Adrenal gland (tissue), 12 donors: ENCODE measurements around the gene CCDC192. TPM values are rescaled to one million over a fixed set of nuclear protein-coding genes. Genes with fewer than 3 reads are reported as not detected.

ENCODE experiments used
- DNase-seq, 7 donors: peaks; one replicate each; pipeline ENCODE4 v3.0.0-alpha.2; 2019 to 2020
- H3K27ac ChIP-seq, 5 donors: fragments of 200-600 bp; sonication (generic) in 4 of 5; 1 replicate in 3 of 5; 2 replicates in 2 of 5; pipeline versions ENCODE4 v1.5.1 to v1.8.0; 2016 to 2020; ENCODE audit warnings: mild to moderate bottlenecking in 1 of 5
- H3K27me3 ChIP-seq: fragments of 200-600 bp; 2 replicates; pipeline ENCODE4 v1.8.0; 2021
- H3K36me3 ChIP-seq, 2 donors: fragments of 200-600 bp; replicated peaks in 1 of 2; 1 replicate in 1 of 2; 2 replicates in 1 of 2; pipeline versions ENCODE4 v1.5.1 to v1.8.0; 2018 to 2022
- H3K4me1 ChIP-seq, 2 donors: fragments of 200-600 bp; replicated peaks in 1 of 2; 1 replicate in 1 of 2; 2 replicates in 1 of 2; pipeline versions ENCODE4 v1.5.1 to v1.8.0; 2018 to 2021
- H3K4me3 ChIP-seq, 4 donors: fragments of 200-600 bp; sonication (generic) in 3 of 4; one replicate each; pipeline ENCODE4 v1.5.1; 2016 to 2018
- H3K9me3 ChIP-seq, 3 donors: fragments of 200-600 bp; sonication (generic) in 1 of 3; replicated peaks in 1 of 3; 1 replicate in 2 of 3; 2 replicates in 1 of 3; pipeline versions ENCODE4 v1.5.1 to v1.8.0; 2016 to 2021
- POLR2A ChIP-seq, 2 donors: fragments of 450-650 bp; IDR thresholded peaks; one replicate each; pipeline ENCODE4 v1.6.1; 2017; ENCODE audit warnings: antibody characterized with exemption in 2 of 2, mild to moderate bottlenecking in 2 of 2, moderate library complexity in 1 of 2
- WGBS, 4 donors: extraction: QIAGEN DNeasy Blood & Tissue Kit in 2 of 4; methylation state at CpG; one replicate each; pipeline versions ENCODE4 v1.1.5 to v1.1.7; 2013 to 2017; 5-methylcytosine and 5-hydroxymethylcytosine counted together
- intact Hi-C, 2 donors: fragments of 100-400 bp; cut with DNase I; formaldehyde crosslinking; loops; one replicate each; pipeline versions ENCODE4 v1.14.1 to v1.15.0; 2022 to 2023
- polyA plus RNA-seq, 3 donors: library from polyadenylated mRNA; stranded (reverse); fragments of 200-250 nt in 2 of 3; fragments of 350-450 nt in 1 of 3; fragmentation: Illumina TruSeq in 1 of 3; extraction: RNeasy Lipid Tissue Mini Kit (QIAGEN cat#74804) in 1 of 3; gene quantifications; one replicate each; pipeline ENCODE4 v1.2.3, GENCODE V29; 2013 to 2014
- total RNA-seq, 9 donors: library from RNA; depleted of rRNA in 4 of 9; stranded (reverse); fragments of >200 nt in 4 of 9; fragments of 120-200 nt in 1 of 9; fragmentation: NEBNext Ultra II Directional in 1 of 9; extraction: Animal tissue kit (Norgen Biotek cat#: 25700) in 1 of 9; gene quantifications; one replicate each; pipeline versions ENCODE4 v1.1.0 to v1.2.4, GENCODE V29; 2013 to 2023
- TF ChIP-seq, protein P1 (sequence below), 6 experiments: fragments of 450-650 bp in 4 of 6; fragments of 200-600 bp in 2 of 6; sonication (generic) in 1 of 6; IDR thresholded peaks; 1 replicate in 5 of 6; 2 replicates in 1 of 6; pipeline versions ENCODE4 v1.5.1 to v1.8.0; 2016 to 2021; ENCODE audit warnings: antibody characterized with exemption in 6 of 6, mild to moderate bottlenecking in 2 of 6, moderate library complexity in 1 of 6
- donor health status: healthy with polysubstance abuse.
- donor health status: Bipolar disorder and iron deficiency.
- donor health status: DM: yes; HTN: yes; CAD: no.
- donor health status: DM: no; HTN: no; CAD: no.
- donor health status: DM: no; HTN: no; CAD: no.
- donor health status: DM: yes; HTN: yes; CAD: no.

CCDC192 gene
- total and polyA plus RNA-seq, 12 donors: 0.35 to 0.56 (median 0.46) TPM; not detected in 8

DNA sequence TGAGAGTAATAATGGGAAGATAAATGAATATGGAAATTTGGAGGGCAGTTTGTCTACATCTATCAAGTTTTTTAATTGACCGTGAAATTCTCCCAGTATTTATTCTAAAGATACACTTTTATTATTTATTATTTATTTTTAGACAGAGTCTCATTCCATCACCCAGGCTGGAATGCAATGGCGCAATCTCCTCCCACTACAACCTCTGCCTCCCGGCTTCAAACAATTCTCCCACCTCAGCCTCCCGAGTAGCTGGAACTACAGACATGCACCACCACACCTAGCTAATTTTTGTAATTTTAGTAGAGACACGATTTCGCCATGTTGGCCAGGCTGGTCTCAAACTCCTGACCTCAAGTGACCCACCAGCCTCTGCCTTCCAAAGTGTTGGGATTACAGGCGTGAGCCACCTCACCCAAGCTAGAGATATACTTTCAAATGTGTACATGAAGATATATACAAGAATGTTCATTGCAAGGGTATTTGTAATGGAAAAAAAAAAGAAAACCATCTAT lies 282.7 kb downstream of the CCDC192 start:
- Histone ChIP-seq H3K4me1 (no peaks in the 10 kb centered on the region), H3K9me3 (no peaks in the 10 kb centered on the region), H3K4me3 (no peak overlapping the region), H3K36me3 (no peaks in the 10 kb centered on the region), H3K27me3 (no peaks in the 10 kb centered on the region), H3K27ac (no peak overlapping the region)
- intact Hi-C loops: no loop called here
- TF ChIP-seq, protein P1, sequence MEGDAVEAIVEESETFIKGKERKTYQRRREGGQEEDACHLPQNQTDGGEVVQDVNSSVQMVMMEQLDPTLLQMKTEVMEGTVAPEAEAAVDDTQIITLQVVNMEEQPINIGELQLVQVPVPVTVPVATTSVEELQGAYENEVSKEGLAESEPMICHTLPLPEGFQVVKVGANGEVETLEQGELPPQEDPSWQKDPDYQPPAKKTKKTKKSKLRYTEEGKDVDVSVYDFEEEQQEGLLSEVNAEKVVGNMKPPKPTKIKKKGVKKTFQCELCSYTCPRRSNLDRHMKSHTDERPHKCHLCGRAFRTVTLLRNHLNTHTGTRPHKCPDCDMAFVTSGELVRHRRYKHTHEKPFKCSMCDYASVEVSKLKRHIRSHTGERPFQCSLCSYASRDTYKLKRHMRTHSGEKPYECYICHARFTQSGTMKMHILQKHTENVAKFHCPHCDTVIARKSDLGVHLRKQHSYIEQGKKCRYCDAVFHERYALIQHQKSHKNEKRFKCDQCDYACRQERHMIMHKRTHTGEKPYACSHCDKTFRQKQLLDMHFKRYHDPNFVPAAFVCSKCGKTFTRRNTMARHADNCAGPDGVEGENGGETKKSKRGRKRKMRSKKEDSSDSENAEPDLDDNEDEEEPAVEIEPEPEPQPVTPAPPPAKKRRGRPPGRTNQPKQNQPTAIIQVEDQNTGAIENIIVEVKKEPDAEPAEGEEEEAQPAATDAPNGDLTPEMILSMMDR (IDR thresholded peaks at IDR 0.05): no peak
- TF ChIP-seq POLR2A (IDR thresholded peaks at IDR 0.05): no peak
- no peak for DNase-seq
- WGBS, 4 donors: 96 to 99% (median 98%) methylated on average over 7 of the region's 7 CpGs

DNA sequence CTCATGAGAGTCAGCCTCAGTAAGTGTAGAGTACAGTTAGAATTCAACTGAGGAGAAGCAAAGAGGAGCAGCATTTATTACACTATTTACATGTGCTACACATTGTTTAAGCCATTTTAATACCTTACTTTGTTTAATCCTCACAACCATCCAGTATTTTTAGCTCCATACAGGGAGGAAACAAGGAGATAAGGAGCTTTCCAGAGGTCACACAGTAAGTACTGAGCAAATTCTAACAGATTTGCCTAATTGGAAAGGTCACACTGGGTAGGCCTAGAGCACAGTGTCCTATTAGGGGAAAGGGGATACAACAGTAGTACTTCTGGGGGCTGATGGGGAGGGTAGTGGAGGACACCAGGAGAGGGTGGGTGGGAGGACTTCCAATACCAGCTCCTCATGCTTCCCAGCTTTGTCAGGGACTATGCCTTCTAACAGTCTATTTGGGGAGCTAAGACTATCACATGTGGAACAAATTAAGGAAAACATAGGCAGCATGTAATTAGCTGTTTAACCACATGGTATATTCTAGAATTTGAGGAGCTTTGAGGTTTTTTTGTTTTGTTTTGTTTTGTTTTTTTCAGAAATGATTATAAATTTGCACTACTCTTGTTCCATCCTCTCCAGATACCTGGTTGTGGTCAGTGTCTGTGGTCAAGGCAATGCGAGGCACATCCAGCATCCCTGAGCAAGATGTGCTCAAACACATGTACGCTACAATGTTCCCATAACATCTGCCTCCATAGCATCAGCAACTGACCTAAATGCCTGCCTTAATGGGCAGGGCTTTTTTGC lies 284.4 kb downstream of the CCDC192 start:
- Histone ChIP-seq H3K9me3 (no peaks in the 10 kb centered on the region), H3K36me3 (no peaks in the 10 kb centered on the region), H3K27me3 (no peaks in the 10 kb centered on the region), H3K27ac (no peak overlapping the region), H3K4me3 (no peak overlapping the region), H3K4me1 (no peaks in the 10 kb centered on the region)
- DNase-seq: no peak
- WGBS, 4 donors: 93 to 97% (median 96%) methylated on average over 2 of the region's 2 CpGs
- intact Hi-C loops: no loop called here
- no peak for TF ChIP-seq POLR2A (IDR thresholded peaks at IDR 0.05)

DNA sequence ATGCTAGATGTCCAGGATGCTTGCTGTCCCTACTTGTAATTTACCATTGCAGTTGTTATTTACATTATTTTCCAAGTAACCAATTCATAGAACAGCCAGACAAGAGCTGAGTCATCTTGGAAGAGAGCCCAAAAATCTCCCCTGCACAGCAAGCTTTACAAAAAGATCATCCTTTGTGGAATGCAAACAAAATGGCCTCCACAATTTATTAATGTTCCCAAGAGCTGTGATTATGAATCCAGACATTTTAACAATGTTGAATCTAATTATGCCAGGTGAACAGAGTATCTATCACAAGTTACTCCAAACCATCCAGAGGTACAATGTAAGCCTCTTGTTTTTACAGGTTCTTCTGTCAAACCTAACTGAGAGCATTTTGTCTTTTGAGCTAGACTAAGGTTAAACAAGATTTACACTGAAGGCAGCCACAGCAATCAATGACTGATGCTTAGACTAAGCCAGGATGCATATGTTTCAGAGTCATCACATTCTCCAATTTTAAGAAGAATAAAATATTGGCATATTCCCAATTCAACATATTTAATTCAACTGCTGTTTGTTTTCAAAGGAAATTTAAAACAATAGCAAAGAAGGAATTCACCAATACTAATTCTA lies 285.1 kb downstream of the CCDC192 start:
- TF ChIP-seq, protein P1 (IDR thresholded peaks at IDR 0.05): no peak
- TF ChIP-seq POLR2A (IDR thresholded peaks at IDR 0.05): no peak
- H3K36me3 ChIP-seq: no peaks in the 10 kb centered on the region
- no peaks in the 10 kb centered on the region for H3K27me3 ChIP-seq
- H3K27ac ChIP-seq: no peak overlapping the region
- no peaks in the 10 kb centered on the region for H3K4me1 ChIP-seq
- intact Hi-C loops: no loop called here
- H3K4me3 ChIP-seq: no peak overlapping the region
- no peaks in the 10 kb centered on the region for H3K9me3 ChIP-seq
- DNase-seq: peak in 1 of 7 donors; percentile 4

Other genes with a start within 250 kb of the CCDC192 start
- 10 to 100 TPM; 21.0 to 81.4 (median 52.2) TPM for gene PRRC1, start 185.8 kb upstream of the CCDC192 start, total RNA-seq
- gene PRRC1, start 185.8 kb upstream of the CCDC192 start, polyA plus RNA-seq: 100 to 1,000 TPM in 1 of 3 donors, 10 to 100 TPM in 2; 19.1 to 128 (median 25.6) TPM
- not detected for gene CTXN3, start 54.3 kb upstream of the CCDC192 start, total RNA-seq
- not detected for gene CTXN3, start 54.3 kb upstream of the CCDC192 start, polyA plus RNA-seq